Thyroid gland (tissue), 4 donors: Measurements from ENCODE around the gene RNF217.

Source experiments
- CTCF ChIP-seq, 6 experiments: fragments of 200-600 bp in 3 of 6; fragments of 450-650 bp in 3 of 6; sonication (generic) in 3 of 6; IDR thresholded peaks; one replicate each; pipeline ENCODE4 v1.5.1; 2016 to 2019; ENCODE audit warnings: antibody characterized with exemption in 6 of 6, mild to moderate bottlenecking in 2 of 6, inconsistent platforms in 1 of 6, moderate library complexity in 1 of 6
- POLR2A ChIP-seq, 2 donors: fragments of 450-650 bp; IDR thresholded peaks; one replicate each; pipeline ENCODE4 v1.6.1; 2017; ENCODE audit warnings: antibody characterized with exemption in 2 of 2, mild to moderate bottlenecking in 2 of 2, moderate library complexity in 1 of 2

DNA sequence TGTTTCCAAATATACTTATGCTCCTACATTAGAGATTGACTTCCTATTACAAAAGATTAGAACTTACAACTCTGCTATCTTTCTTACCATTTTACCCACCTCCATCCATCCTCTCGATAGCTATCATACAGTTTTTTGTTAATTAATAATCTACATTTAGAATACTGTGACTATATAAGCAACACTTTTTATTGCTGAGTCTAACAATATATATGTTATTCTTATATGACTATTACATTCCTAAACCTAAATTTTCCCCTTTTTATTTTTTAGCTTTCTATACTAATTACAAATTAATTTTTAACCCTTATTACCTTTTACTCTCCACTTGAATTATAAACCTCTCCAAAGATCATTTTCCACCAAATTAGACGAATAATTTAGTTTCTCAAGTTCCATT, 57.0 kb downstream of the RNF217 start:
- no peak for TF ChIP-seq CTCF (IDR thresholded peaks at IDR 0.05)
- TF ChIP-seq POLR2A (IDR thresholded peaks at IDR 0.05): no peak
